ENCODE results near the gene SMARCA2.
"Not testable (repeated sequence)": the region's sequence is repeated elsewhere in the genome, so short reads cannot be mapped to it uniquely, and the experiment has no call there.

SMARCA2 gene

GRCh38 chr9:2106666-2107065 is 91.5 kb downstream of the SMARCA2 start:
- DNase-seq, result no peak

GRCh38 chr9:2107906-2108451 is 92.8 kb downstream of the SMARCA2 start:
- DNase-seq, result no peak

- no peak for DNase-seq
Measured at GRCh38 chr9:2109069-2109650, 94.0 kb downstream of the SMARCA2 start.

- DNase-seq, result no peak
Measured at GRCh38 chr9:2110036-2110435, 94.9 kb downstream of the SMARCA2 start.

GRCh38 chr9:2116073-2116472 is 100.9 kb downstream of the SMARCA2 start:
- DNase-seq, result no peak

- DNase-seq, result no peak
Measured at GRCh38 chr9:2117527-2117926, 102.4 kb downstream of the SMARCA2 start.

- no peak for DNase-seq
Measured at GRCh38 chr9:2119566-2119965, 104.4 kb downstream of the SMARCA2 start.

GRCh38 chr9:2120926-2121689 is 106.0 kb downstream of the SMARCA2 start:
- DNase-seq, result no peak

GRCh38 chr9:2122299-2122698 is 107.2 kb downstream of the SMARCA2 start:
- DNase-seq, result no peak

- no peak for DNase-seq
Measured at GRCh38 chr9:2125906-2126305, 110.8 kb downstream of the SMARCA2 start.

GRCh38 chr9:2126331-2126803 is 111.2 kb downstream of the SMARCA2 start:
- DNase-seq, result no peak

GRCh38 chr9:2127486-2127885 is 112.3 kb downstream of the SMARCA2 start:
- DNase-seq, result no peak

GRCh38 chr9:2128141-2128540 is 113.0 kb downstream of the SMARCA2 start:
- DNase-seq, result no peak

- no peak for DNase-seq
Measured at GRCh38 chr9:2128618-2129017, 113.5 kb downstream of the SMARCA2 start.

GRCh38 chr9:2130941-2131340 is 115.8 kb downstream of the SMARCA2 start:
- DNase-seq, result no peak

GRCh38 chr9:2132484-2133082 is 117.4 kb downstream of the SMARCA2 start:
- DNase-seq, result no peak

- DNase-seq, result no peak
Measured at GRCh38 chr9:2134391-2134790, 119.2 kb downstream of the SMARCA2 start.

- no peak for DNase-seq
Measured at GRCh38 chr9:2138646-2139045, 123.5 kb downstream of the SMARCA2 start.

- DNase-seq, result no peak
Measured at GRCh38 chr9:2140600-2141223, 125.6 kb downstream of the SMARCA2 start.

- DNase-seq, result no peak
Measured at GRCh38 chr9:2142212-2142611, 127.1 kb downstream of the SMARCA2 start.

GRCh38 chr9:2144619-2145018 is 129.5 kb downstream of the SMARCA2 start:
- no peak for DNase-seq

- DNase-seq, result no peak
Measured at GRCh38 chr9:2145746-2146145, 130.6 kb downstream of the SMARCA2 start.

GRCh38 chr9:2146700-2147099 is 131.6 kb downstream of the SMARCA2 start:
- DNase-seq, result not testable (repeated sequence)
